Loucy (cell line): Measurements from ENCODE around the gene CELF2.

Source experiments
- H2AFZ ChIP-seq: fragments of 200-600 bp; sonication (generic); 2 replicates; pipeline ENCODE4 v1.6.0; 2016; ENCODE audit warnings: antibody characterized with exemption, mild to moderate bottlenecking, low read length, moderate library complexity
- H3F3A ChIP-seq: fragments of 200-600 bp; 2 replicates; pipeline ENCODE4 v1.6.0; 2016; ENCODE audit warnings: antibody characterized with exemption, low read depth, mild to moderate bottlenecking
- H3K27me3 ChIP-seq: fragments of 200-600 bp; sonication (generic); 2 replicates; pipeline ENCODE4 v1.6.1; 2014; ENCODE audit warnings: low read length, mild to moderate bottlenecking; ENCODE audit not compliant: insufficient read depth, poor library complexity, severe bottlenecking
- H3K36me3 ChIP-seq: fragments of 200-600 bp; sonication (generic); 2 replicates; pipeline ENCODE4 v1.6.1; 2016; ENCODE audit warnings: low read length; ENCODE audit not compliant: insufficient read depth
- H3K4me1 ChIP-seq: fragments of 200-600 bp; sonication (generic); 2 replicates; pipeline ENCODE4 v1.5.1; 2014; ENCODE audit warnings: low read length, mild to moderate bottlenecking; ENCODE audit not compliant: insufficient read depth, poor library complexity, severe bottlenecking
- H3K4me2 ChIP-seq: fragments of 200-600 bp; sonication (generic); 2 replicates; pipeline ENCODE4 v1.6.0; 2014; ENCODE audit warnings: antibody characterized with exemption, low read length, low read depth, mild to moderate bottlenecking; ENCODE audit not compliant: poor library complexity, severe bottlenecking
- H3K4me3 ChIP-seq: fragments of 200-600 bp; sonication (generic); 2 replicates; pipeline ENCODE4 v1.5.1; 2014; ENCODE audit warnings: low read length, mild to moderate bottlenecking, mixed read lengths; ENCODE audit not compliant: poor library complexity, severe bottlenecking
- H3K79me2 ChIP-seq: fragments of 200-600 bp; sonication (generic); 2 replicates; pipeline ENCODE4 v1.6.1; 2014; ENCODE audit warnings: low read length; ENCODE audit not compliant: insufficient read depth
- H3K9ac ChIP-seq: fragments of 200-600 bp; sonication (generic); 2 replicates; pipeline ENCODE4 v1.6.0; 2014; ENCODE audit warnings: mild to moderate bottlenecking, low read depth, low read length, moderate library complexity; ENCODE audit not compliant: poor library complexity, severe bottlenecking
- H3K9me2 ChIP-seq: fragments of 200-600 bp; sonication (generic); replicated peaks from 2 replicates; pipeline ENCODE4 v1.6.1; 2016; ENCODE audit warnings: low read depth, low read length, mixed read lengths
- H3K9me3 ChIP-seq: fragments of 200-600 bp; sonication (generic); 2 replicates; pipeline ENCODE4 v1.6.1; 2014; ENCODE audit warnings: mild to moderate bottlenecking, antibody characterized with exemption, low read length, low read depth; ENCODE audit not compliant: insufficient read depth
- H4K20me1 ChIP-seq: fragments of 200-600 bp; sonication (generic); 2 replicates; pipeline ENCODE4 v1.6.0; 2014; ENCODE audit warnings: antibody characterized with exemption, low read length, mild to moderate bottlenecking; ENCODE audit not compliant: insufficient read depth, poor library complexity, severe bottlenecking
- EZH2phosphoT487 ChIP-seq: fragments of 200-600 bp; IDR thresholded peaks from 2 replicates; pipeline ENCODE4 v1.6.1; 2018; ENCODE audit warnings: antibody characterized with exemption, mild to moderate bottlenecking, moderate library complexity, borderline replicate concordance
- TF ChIP-seq, protein P1 (sequence below): fragments of 200-600 bp; sonication (generic); conservative IDR thresholded peaks from 2 replicates; pipeline ENCODE4 v1.5.1; 2014; ENCODE audit warnings: mild to moderate bottlenecking, antibody characterized with exemption, low read length

Gene CELF2

DNA sequence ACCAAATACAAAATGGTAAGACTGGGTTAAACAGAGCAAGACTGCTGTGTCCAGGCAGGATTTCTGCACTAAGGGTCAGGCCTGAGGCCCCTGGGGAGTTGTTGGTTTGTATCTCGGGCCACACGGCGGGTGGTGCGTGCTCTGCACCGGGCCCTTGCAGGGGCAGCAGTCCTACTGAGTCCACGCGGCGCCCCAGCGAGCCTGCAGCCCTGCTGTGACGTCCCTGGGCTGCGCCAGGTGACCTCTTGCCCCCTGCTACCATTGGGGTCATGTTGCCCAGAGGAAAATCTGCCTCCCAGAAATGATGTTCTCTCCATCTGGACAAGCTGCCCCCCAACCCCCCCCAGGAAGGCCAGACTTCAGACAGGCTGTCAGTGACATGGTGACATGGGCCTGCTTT is 281.5 kb downstream of the CELF2 start:
- no peak overlapping the region for H2AFZ ChIP-seq
- no peak for TF ChIP-seq EZH2phosphoT487
- TF ChIP-seq, protein P1, sequence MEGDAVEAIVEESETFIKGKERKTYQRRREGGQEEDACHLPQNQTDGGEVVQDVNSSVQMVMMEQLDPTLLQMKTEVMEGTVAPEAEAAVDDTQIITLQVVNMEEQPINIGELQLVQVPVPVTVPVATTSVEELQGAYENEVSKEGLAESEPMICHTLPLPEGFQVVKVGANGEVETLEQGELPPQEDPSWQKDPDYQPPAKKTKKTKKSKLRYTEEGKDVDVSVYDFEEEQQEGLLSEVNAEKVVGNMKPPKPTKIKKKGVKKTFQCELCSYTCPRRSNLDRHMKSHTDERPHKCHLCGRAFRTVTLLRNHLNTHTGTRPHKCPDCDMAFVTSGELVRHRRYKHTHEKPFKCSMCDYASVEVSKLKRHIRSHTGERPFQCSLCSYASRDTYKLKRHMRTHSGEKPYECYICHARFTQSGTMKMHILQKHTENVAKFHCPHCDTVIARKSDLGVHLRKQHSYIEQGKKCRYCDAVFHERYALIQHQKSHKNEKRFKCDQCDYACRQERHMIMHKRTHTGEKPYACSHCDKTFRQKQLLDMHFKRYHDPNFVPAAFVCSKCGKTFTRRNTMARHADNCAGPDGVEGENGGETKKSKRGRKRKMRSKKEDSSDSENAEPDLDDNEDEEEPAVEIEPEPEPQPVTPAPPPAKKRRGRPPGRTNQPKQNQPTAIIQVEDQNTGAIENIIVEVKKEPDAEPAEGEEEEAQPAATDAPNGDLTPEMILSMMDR, result no peak
- H3K4me2 ChIP-seq, result no peak overlapping the region
- peaks cover 3% of the 10 kb centered on the region; the same call in 1 of the 2 replicates for H3K79me2 ChIP-seq
- peaks cover 96% of the 10 kb centered on the region; the same call in 1 of the 2 replicates for H3K36me3 ChIP-seq
- H3K4me3 ChIP-seq, result no peak overlapping the region
- no peak overlapping the region for H3K9ac ChIP-seq
- no peaks in the 10 kb centered on the region for H3K9me3 ChIP-seq
- H3K9me2 ChIP-seq, result no peaks in the 10 kb centered on the region
- no peaks in the 10 kb centered on the region for H3K27me3 ChIP-seq
- no peaks in the 10 kb centered on the region for H3F3A ChIP-seq
- H3K4me1 ChIP-seq, result no peaks in the 10 kb centered on the region
- H4K20me1 ChIP-seq, result no peaks in the 10 kb centered on the region

DNA sequence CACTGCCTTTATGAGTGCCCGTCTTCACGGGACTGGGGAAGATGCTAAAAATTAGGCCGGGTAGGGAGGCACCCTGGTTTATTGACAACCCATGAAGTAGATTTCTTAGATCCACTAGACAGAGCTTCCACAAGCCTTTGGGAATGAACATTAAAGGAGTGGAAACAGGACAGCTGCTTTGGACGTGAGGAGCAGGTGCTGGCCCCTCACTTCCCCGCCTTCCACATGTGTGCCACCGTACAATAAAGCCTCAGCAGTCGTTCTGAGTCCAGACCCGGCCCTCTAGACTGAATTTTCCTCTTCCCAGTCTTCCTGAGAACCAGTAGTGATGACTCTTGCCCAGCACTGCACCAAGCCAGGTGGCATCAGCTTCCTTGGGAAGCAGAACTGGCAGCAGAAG is 282.4 kb downstream of the CELF2 start:
- no peak for TF ChIP-seq EZH2phosphoT487
- TF ChIP-seq, protein P1, result no peak
- Histone ChIP-seq H2AFZ (no peak overlapping the region), H3K27me3 (no peaks in the 10 kb centered on the region), H3K9me3 (no peaks in the 10 kb centered on the region), H4K20me1 (no peaks in the 10 kb centered on the region), H3F3A (no peaks in the 10 kb centered on the region), H3K4me2 (no peak overlapping the region), H3K36me3 (peaks cover 96% of the 10 kb centered on the region; the same call in 1 of the 2 replicates), H3K9me2 (no peaks in the 10 kb centered on the region), H3K79me2 (peaks cover 3% of the 10 kb centered on the region; the same call in 1 of the 2 replicates), H3K4me3 (no peak overlapping the region), H3K4me1 (no peaks in the 10 kb centered on the region), H3K9ac (no peak overlapping the region)

DNA sequence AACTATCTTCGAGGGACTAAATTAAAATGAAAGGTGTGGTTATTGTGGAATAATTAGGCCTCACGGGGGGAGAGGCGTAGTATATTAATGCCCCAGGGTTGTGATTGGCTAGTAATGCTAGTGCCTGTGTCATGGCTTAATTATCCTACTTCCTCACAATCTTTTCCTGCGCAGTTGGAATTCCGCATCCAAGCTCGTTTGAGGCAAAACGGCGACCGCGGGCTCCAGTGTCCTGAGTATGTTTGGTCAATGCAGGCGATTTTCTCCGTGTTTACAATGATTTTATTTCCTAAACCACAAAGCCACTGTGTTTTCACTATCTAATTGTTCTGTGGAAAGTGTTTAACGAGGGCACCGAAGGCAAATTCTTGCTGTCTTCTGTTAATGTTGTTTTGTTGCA is 282.9 kb downstream of the CELF2 start:
- no peak overlapping the region for H3K4me2 ChIP-seq
- H4K20me1 ChIP-seq, result no peaks in the 10 kb centered on the region
- H3F3A ChIP-seq, result no peaks in the 10 kb centered on the region
- TF ChIP-seq EZH2phosphoT487, result no peak
- TF ChIP-seq, protein P1, result no peak
- no peaks in the 10 kb centered on the region for H3K9me2 ChIP-seq
- no peaks in the 10 kb centered on the region for H3K9me3 ChIP-seq
- H3K4me1 ChIP-seq, result no peaks in the 10 kb centered on the region
- H3K4me3 ChIP-seq, result no peak overlapping the region
- peaks cover 3% of the 10 kb centered on the region; the same call in 1 of the 2 replicates for H3K79me2 ChIP-seq
- no peaks in the 10 kb centered on the region for H3K27me3 ChIP-seq
- H3K36me3 ChIP-seq, result peaks cover 96% of the 10 kb centered on the region; the same call in 1 of the 2 replicates
- H3K9ac ChIP-seq, result no peak overlapping the region
- H2AFZ ChIP-seq, result no peak overlapping the region
